GM18499 (cell line): ENCODE data around the gene ACOT7.

ENCODE experiments used
- ATAC-seq: cut with Tn5 transposase; IDR thresholded peaks from one replicate; pipeline ENCODE4 v1.9.1; 2021; ENCODE audit warnings: moderate number of reproducible peaks; ENCODE audit not compliant: insufficient read depth, unreplicated experiment

ACOT7 gene

DNA sequence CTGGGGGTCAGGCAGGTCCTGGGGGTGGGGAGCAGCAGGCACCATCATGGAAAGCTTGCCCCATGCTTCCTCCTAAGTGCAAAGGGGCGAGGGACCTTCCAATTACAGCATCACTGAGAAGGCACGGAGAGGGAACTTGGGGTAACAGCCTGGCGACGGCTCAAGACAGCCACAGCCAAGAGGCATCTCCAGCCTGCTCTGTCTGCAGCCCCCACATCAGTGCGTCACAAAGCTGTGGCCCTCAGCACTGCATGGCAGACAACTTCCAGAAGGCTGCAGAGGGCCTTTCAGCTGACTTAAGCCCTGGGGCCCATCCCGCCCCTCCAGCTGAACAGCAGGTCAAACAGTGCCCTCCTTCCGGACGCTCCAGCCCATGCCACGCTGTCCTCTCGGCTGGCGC is 119.5 kb downstream of the ACOT7 start:
- ATAC-seq, result no peak

DNA sequence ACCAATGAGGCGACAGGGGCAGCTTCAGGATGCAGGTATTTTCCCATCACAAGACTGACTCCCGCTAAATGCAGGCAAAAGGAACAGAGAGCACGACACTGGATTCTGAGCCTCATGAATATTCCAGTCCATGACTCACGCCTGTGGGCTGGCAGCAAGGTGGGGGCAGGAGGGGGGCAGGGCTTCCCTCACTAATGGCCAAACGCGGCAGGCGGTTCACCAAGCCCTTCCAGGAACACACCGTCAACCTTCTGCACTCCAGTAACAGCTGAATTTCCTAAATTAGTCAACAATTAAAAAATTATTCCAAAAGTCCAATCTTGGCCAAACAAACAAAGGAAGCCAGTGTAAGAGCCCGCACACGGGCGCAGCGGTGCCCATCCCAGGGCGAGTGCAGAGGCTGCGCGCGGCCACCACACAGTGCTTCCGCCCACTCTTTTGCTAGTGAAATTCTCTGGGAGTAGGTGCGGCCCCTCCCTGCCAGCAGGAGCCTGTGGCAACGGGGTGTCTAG is 120.1 kb downstream of the ACOT7 start:
- ATAC-seq, result no peak

DNA sequence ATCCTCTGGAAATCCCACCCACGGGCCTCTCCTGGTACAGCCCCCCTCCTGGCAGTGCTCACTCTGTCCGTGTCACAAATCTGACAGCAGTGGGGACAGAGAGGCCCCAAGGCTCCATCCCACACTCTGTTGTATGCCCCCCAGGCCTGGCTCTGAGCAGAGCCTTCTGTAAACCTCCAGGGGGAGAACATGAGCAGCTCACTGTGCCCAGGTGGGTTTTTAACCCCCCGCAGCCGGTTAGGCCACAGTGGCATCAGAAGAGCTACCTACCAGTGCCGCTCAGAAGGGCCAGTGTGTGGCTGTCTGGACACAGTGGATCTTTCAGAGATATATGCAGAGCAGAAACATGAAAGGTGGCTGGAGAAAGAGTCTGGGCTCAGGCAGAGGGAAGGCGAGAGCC is 120.7 kb downstream of the ACOT7 start:
- no peak for ATAC-seq

DNA sequence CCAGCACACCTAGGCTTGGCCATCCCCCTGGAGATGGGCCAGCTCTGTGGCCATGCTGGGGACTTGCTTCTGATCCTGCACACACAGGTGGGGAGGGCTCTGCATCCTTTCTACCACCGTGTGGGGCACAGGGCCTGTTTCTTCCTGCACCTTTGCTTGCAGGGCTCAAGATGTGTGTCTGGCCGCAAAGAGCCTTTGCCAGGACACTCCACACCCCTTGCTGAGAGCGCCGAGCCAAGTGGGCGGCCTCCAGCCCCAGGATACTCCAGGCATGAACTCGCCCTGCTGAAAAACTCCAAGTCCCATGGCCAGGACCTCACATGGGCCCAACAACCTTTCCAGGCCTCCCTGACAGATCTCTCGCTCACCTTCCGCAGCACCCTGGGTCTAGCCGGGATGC is 121.1 kb downstream of the ACOT7 start:
- no peak for ATAC-seq

DNA sequence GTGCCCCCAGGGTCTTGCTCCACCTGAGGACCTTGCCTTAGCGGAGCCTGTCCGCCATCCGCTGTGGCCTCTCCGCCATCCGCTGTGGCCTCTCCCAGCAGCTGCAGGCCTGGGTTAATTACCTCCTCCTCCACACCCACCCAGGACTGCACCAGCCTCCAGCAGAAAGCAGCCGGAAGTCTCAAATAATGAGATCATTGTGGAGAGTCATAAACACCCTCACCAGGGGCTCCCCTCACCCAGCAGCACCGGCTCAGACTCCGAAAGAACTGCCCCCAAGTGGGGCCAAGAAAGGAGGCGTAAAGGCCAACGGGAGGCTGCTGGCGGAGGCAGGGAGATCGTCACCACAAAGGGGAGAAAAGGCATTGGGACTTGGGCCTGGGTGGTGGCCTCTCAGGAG is 122.0 kb downstream of the ACOT7 start:
- ATAC-seq, result no peak

DNA sequence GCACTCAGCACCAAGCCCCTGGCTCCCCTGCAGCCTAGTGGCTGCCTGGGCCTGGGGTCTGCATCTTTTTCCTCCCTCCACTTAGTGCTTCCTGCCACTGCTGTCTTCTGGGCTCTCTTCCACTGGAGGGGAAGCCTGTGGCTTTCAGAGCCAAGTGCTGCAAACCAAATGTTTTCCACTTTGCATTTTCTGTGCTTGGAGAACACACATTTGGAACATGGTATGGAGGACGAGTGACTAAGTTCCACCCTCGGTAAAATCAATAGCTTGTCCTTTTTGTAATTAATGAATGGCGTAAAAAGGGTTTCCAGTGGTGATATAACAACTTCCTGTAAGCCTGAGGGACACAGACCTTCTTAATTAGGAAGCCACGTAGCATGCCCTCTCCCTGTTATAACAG is 122.6 kb downstream of the ACOT7 start:
- no peak for ATAC-seq

DNA sequence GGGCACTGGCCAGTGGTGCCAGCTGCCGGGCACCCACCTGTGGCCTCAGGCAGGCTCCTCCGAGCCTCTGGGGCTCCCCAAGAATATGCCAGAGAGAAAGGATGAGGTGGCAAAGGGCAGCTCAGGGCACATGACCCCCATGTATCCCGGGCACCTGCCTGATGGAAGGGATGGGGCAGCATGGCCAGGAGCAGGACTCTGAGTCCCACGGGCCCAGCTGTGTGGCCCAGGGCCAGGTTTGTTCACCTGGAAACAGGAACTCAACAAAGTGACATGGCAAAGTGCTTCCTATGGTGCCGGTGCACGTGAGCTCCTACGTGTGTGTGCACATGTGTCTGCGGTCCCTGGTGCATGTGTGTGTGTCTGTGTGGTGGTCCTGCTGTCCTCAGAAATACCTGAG is 123.2 kb downstream of the ACOT7 start:
- ATAC-seq, result no peak

DNA sequence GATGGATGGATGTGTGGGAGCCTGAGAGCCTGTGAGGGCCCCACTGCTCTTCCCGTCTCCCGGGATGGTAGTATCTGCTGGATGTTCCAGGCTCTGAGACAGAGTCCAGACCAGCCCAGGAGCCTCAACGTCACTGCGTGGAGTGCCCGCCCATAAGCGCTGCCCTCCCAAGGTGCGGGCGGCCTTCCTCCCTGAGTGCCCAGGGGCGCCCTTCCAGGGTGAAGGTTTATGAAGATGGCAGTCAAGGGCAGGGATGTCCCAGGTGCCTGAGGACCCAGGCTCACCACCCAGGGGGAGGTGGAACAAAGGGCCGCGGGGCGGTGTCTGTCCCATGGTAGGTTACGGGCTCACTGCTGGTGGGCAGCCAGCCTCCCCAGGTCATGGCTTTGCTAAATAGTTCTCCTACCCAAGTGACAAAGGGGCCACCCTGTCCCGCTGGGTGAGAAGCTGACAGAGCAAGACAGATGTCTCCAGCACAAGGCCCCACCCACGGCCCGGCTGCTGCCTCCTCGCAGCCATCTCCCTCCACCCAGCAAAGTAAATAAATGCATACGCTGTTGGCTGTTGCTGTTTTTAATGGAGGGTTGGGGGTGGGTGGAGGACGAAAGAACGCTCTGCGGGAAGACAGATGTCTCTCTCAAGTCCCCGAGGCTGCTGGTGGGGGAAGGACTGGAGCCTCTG is 123.7 kb downstream of the ACOT7 start:
- no peak for ATAC-seq

DNA sequence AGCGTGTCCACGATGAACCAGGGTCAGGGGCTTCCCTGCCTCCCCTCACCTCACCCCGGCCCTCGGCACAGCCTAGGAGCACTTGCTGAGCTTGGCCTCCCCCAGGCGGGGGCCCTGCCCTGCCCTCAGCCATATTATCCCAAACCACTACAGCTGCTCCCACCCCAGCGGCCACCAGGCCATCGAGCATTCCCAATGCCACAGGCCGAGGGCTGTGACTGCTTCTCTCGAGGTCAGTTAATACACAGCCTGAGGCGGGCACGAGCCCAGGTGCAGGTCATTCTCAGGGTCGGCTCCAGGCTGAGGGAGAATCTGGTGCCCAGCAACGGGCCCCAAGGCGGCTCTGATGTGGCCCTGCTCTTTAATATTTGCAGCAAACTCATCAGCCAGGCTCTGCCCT is 124.3 kb downstream of the ACOT7 start:
- ATAC-seq, result no peak

DNA sequence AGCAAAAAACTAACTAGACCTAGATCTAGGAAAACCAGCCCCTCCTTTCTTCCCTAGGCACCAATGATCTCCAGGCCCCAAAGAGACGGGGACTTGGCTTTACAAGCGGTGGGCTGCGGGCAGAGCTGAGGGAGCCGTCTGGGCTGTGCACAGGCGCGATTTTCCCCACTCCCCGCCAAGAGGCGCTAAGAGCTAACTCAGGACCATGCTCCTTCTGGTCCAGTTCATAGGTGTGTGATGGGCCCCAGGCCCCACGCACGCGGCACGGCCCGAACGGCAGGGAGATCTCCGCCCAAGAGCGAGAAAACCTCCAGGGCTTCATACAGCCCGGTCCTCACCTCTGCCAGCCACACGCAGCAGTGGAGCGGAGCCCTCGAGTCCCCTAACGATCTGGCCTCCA is 125.2 kb downstream of the ACOT7 start:
- no peak for ATAC-seq

DNA sequence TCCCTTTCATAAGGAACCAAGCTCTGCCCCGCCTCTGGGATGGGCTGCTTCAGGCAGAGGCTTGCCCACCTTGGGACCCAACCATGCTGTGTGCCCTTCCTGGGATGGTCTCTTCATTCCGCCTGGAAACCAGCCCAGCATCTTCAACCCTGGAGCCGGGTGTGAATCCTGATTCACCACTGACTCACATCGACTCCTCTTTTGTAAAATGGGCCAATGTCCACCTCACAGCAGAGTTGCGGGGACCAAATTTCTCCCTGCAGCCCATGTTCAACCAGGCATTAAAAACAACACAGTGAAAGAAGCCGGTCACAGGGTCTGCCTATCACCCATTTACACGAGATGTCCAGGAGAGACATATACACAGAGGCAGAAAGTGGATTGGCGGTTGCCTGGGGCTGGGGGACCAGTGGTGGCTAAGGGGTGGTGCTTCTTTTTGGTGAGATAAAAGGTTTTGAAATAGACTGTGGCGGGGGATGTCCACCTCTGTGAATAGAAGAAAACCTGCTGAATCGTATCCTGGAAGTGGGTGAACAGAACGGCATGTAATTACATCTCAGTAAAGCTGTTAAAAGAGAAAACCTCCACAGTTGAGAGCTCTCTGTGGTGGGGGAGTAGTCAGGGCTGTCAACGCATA is 125.8 kb downstream of the ACOT7 start:
- ATAC-seq, result no peak

DNA sequence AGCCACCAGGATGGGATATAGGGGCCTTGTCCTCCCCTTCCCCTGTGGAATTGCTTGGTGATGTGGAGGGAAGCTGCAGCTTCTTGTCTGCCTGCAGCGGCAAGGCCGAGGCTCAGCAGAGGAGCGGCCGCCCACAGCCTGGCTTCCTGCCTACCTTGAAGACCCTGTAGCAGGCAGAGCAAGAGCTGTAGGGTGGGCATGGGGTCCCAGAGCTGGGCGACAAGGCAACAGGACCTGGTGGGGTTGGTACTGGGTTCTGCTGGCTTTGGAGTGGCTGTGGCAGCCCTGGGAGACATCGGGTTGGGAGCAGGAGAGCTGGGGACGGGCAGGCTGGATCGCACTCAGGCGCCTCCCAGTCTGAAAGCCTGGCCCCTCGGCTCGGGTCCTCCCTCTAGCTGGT is 126.9 kb downstream of the ACOT7 start:
- no peak for ATAC-seq

DNA sequence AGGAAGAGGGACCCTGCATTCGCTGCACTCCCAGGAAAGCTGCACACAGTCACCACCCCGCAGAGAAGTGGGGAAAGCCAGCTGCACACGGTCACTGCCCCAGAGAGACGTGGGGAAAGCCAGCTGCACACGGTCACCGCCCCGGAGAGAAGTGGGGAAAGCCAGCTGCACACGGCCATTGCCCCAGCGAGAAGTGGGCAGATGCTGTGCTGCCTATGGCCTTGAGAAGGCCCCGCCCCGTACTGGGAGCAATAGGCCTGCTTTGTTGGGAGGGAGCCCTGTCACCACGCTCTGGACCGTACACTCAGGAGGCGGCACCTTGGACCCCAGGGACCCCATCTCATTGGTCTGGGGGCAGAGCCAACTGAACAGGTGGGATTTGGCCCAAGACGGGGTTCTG is 128.4 kb downstream of the ACOT7 start:
- no peak for ATAC-seq

DNA sequence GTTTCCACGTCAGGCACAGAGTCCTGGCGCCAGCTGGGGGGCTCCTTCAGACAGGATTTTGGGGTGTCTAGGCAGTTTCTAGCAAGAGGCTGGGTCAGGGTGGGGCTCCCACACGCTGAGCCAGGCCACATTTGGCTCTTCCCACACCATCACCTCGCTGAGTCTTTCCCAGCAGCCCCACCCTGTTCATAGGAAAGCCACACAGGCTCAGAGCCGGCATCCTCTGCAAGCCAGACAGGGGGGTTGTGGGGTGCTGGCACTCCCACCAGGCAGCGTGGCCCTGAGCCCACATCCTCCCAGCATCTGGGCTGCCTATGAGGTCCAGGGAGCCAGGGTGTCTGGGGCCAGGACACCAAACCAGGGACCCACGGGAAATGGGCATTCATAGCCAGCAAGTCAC is 129.9 kb downstream of the ACOT7 start:
- no peak for ATAC-seq

DNA sequence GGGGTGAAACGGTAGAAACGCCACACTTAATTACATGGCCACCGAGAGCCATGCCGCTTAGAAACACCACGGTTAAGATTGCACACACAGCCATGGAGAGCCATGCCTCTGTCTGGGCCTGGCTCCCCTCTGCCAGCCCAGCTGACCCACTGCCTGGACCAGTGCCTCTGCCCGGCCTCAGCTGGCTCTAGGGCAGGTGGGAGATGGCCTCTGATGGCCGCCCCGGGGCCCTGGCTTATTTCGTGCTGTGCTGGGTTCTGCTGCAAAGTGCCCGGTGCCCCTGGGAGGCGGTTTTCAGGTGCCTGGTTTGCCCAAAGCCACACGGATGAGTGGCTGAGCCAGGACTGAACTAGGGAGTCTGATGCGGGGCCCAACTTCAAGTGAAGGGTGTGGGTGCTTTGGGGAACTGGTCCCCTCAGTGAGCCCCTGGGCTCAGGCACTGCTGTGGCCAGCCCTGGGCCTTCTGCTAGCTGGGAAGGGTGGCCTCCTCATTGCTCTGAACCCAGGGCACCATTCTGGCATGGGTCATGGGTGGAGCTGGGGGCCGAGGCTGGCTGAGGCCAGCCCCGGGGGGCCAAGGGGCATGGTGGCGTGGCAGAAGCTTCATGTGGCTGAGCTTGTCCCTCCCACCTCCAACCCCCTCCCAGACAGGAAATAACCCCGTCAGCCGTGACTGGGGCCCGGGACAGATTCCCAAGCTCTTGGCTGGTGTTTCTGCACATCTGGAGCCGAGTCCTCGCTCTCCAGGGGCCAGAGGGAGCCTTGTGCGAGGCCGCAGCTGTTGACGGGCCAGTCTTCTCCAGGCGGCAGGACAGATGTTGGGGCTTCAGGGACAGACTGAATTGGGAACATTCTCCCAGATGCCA is 130.8 kb downstream of the ACOT7 start:
- ATAC-seq, result no peak

DNA sequence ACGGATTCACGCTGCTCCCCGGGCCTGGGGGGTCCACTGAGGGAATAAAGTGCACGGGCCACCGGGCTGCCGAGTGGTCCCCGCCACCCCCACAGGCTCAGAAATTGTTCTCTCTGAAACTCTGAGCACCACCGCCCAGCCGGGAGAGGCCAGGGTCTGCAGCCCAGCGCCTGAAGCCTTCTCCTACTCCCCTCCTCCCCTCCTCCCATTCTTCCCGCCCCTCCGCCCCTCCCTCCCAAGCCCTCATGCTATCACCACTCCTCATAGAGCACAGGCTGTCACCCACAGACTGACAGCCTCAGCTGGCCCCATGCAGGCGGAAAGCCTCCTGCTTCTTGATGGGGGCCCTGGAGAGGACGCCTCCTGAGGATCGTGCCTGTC is 132.0 kb downstream of the ACOT7 start:
- ATAC-seq, result no peak

DNA sequence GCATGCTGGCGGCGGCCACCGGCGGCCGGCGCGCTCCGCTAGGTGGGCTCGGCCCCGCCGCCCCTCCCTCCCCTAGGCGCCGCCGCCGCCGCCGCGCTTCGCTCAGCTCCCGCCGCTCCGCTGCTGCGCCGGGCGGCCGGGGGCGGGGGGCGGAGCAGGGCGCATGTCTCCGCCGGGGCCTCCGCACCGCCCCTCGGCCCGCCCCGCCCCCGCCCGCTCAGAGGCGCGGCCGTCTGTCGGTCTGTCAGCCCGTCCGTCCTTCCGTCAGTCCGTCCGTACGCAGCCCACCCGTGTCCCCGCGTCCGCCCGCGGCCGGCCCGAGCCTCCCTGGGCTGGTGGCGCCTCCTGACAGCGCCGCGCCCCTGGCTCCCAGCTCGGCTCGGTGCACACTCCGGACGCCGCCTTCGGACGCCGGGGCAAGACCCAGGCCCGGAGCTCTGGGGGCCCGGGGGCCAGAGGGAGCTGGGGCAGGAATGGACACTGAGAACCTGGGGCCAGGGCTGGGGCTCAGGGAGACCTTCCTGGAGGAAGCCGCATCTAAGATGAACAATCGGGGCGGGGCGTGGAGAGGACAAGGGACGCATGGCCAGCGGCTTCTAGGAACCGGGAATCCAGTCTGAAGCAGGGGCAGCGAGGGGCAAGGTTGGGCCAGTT is 132.5 kb downstream of the ACOT7 start, which contains the start of gene GPR153:
GPR153 (minus strand) TSS at position 138 of the 654 bp plus-strand sequence. CDS start 6,193 bp downstream, outside the sequence.
- no peak for ATAC-seq

DNA sequence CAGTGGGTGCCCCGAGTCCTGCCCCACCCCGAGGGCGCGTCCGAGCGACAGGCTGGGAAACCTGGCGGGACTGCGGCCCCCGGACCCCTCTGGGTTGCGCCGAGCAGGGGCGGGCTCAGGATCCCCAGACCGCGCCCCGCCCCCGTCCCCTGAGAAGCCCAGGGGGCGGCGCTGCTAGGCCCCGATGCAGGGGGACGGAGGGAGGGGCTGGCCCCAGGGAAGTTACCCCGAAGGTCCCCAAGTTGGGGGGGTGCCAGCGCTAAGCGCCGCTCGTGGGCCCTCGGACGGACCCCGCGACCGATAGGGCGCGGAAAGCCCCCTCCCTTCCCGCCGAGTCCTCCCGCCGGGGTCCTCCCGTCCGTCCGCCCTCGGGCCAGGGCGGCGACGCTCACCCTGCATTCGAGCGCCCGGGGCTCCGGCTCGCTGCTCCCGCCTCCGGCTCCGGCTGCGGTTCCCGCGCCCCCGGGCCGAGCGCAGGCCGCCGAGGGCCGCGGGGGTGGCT is 133.1 kb downstream of the ACOT7 start:
- ATAC-seq, result no peak

DNA sequence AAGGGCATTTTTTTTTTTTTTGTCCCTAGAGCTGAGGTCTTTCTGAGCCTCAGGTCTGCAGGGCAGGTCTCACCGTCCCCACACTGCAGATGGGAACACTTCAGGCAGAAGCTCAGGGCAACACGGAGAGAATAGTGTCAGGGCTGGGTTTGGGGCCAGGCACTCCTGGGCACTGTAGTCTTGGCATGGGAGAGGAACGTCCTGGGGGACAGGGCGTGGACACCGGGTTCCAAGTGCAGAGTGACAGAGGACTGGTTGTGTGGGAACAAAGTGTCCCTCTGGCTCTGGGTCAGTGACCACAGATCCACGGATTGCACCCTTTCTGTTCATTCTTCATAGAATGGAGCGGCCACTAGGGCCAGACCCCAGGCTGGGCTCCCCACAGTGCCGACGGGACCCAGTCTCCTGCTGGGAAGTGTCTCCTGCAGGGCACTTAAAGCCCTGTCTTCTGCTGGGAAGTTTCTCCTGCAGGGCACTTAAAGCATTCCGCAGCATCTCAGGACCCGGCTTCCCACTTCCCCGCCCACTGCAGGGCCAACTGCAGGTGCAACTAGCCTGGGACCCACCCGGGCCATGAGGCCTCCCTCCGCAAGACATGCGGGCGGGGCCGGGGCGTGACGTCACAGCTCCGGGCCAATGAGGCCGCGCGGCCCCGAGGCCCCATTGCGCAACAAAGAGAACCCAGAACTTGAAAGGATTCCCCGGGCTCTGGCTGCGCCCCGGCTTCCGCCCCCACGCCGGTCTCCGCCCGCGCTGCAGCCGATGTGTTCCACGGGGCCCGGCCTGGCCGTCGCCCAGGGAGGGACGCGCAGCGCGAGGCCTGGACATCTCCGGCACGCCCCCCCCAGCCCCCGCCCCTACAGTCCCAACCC is 133.8 kb downstream of the ACOT7 start:
- no peak for ATAC-seq
